ENCODE data around the gene WNT5B. TPM values are rescaled to one million over a fixed set of nuclear protein-coding genes. Genes with fewer than 3 reads are reported as not detected.
"Not testable (repeated sequence)": the region's sequence is repeated elsewhere in the genome, so short reads cannot be mapped to it uniquely, and the experiment has no call there.

The WNT5B gene
- total RNA-seq, 1 donor from 2014 or later, result 0.82 TPM

GRCh38 chr12:1591543-1591942 is 37.5 kb upstream of the WNT5B start:
- peaks cover 62% of the 10 kb centered on the region for H3K4me1 Mint-ChIP-seq (ENCODE audit: low read depth)

GRCh38 chr12:1592444-1593173 is 36.4 kb upstream of the WNT5B start:
- Mint-ChIP-seq H3K27me3 (ENCODE audit: low read depth) (no peaks in the 10 kb centered on the region), H3K36me3 (ENCODE audit: low read depth) (peaks cover 40% of the 10 kb centered on the region), H3K4me3 (ENCODE audit: low read depth) (peak overlapping the region; percentile 89), H3K27ac (peak overlapping the region; percentile 77), H3K4me1 (ENCODE audit: low read depth) (peaks cover 61% of the 10 kb centered on the region), H3K9me3 (no peaks in the 10 kb centered on the region)
- peak; percentile 62 for DNase-seq (ENCODE audit: low spot score)
- intact Hi-C loops (cut with micrococcal nuclease), result loop anchor here (1.0 to 5.0 kb wide), 6 partner anchors 9 to 1205 kb away; partner anchors contain the start of genes ERC1, KDM5A and RAD52

More at GRCh38 chr12:1591543-1591942, 37.5 kb upstream of the WNT5B start:
- Mint-ChIP-seq H3K27ac (peak overlapping the region; percentile 77), H3K4me3 (ENCODE audit: low read depth) (peak overlapping the region; percentile 89), H3K9me3 (no peaks in the 10 kb centered on the region), H3K36me3 (ENCODE audit: low read depth) (peaks cover 45% of the 10 kb centered on the region), H3K27me3 (ENCODE audit: low read depth) (no peaks in the 10 kb centered on the region)
- no peak for DNase-seq (ENCODE audit: low spot score)
- intact Hi-C loops (cut with micrococcal nuclease), result loop anchor here (5.0 kb wide), 5 partner anchors 59 to 1204 kb away; partner anchors contain the start of genes ERC1, KDM5A and RAD52

GRCh38 chr12:1593174-1594005 is 35.6 kb upstream of the WNT5B start:
- Mint-ChIP-seq H3K36me3 (ENCODE audit: low read depth) (peaks cover 35% of the 10 kb centered on the region), H3K27me3 (ENCODE audit: low read depth) (no peaks in the 10 kb centered on the region), H3K4me1 (ENCODE audit: low read depth) (peaks cover 53% of the 10 kb centered on the region), H3K27ac (peak overlapping the region; percentile 77), H3K9me3 (no peaks in the 10 kb centered on the region), H3K4me3 (ENCODE audit: low read depth) (peak overlapping the region; percentile 89)
- intact Hi-C loops (cut with micrococcal nuclease), result loop anchor here (5.0 kb wide), 5 partner anchors 61 to 1206 kb away; partner anchors contain the start of genes ERC1, KDM5A and RAD52
- peak; percentile 56 for DNase-seq (ENCODE audit: low spot score)

- peak; percentile 58 for DNase-seq (ENCODE audit: low spot score)
- intact Hi-C loops (cut with micrococcal nuclease), result loop anchor here (5.0 kb wide), 5 partner anchors 62 to 1207 kb away; partner anchors contain the start of genes ERC1, KDM5A and RAD52
- Mint-ChIP-seq H3K9me3 (no peaks in the 10 kb centered on the region), H3K36me3 (ENCODE audit: low read depth) (peaks cover 30% of the 10 kb centered on the region), H3K4me1 (ENCODE audit: low read depth) (peaks cover 48% of the 10 kb centered on the region), H3K4me3 (ENCODE audit: low read depth) (peak overlapping the region; percentile 89), H3K27me3 (ENCODE audit: low read depth) (no peaks in the 10 kb centered on the region), H3K27ac (no peak overlapping the region)
These were observed 35.1 kb upstream of the WNT5B start for GRCh38 chr12:1594006-1594260.

GRCh38 chr12:1594261-1595025 is 34.6 kb upstream of the WNT5B start, which contains the start of gene FBXL14:
TSS of gene FBXL14 (minus strand) at chr12:1594581. CDS start at chr12:1594066, 515 bp downstream.
- intact Hi-C loops (cut with micrococcal nuclease), result loop anchor here (1.0 to 5.0 kb wide), 6 partner anchors 11 to 1207 kb away; partner anchors contain the start of genes ERC1, KDM5A and RAD52
- Mint-ChIP-seq H3K27ac (peak within 1 kb of the TSS; percentile 89), H3K4me3 (ENCODE audit: low read depth) (peak within 1 kb of the TSS; percentile 92), H3K9me3 (no peaks in the 10 kb centered on the region), H3K4me1 (ENCODE audit: low read depth) (peaks cover 47% of the 10 kb centered on the region), H3K27me3 (ENCODE audit: low read depth) (no peaks in the 10 kb centered on the region), H3K36me3 (ENCODE audit: low read depth) (peaks cover 30% of the 10 kb centered on the region)
- peak; percentile 86 for DNase-seq (ENCODE audit: low spot score)

GRCh38 chr12:1595026-1595561 is 33.9 kb upstream of the WNT5B start:
- no peaks in the 10 kb centered on the region for H3K9me3 Mint-ChIP-seq
- H3K27me3 Mint-ChIP-seq (ENCODE audit: low read depth), result no peaks in the 10 kb centered on the region
- intact Hi-C loops (cut with micrococcal nuclease), result loop anchor here (1.0 kb wide), 1 partner anchor 10 kb away; no protein-coding TSS in a partner anchor
- H3K36me3 Mint-ChIP-seq (ENCODE audit: low read depth), result peaks cover 26% of the 10 kb centered on the region
- H3K27ac Mint-ChIP-seq, result peak overlapping the region; percentile 89
- H3K4me1 Mint-ChIP-seq (ENCODE audit: low read depth), result peaks cover 42% of the 10 kb centered on the region
- peak overlapping the region; percentile 92 for H3K4me3 Mint-ChIP-seq (ENCODE audit: low read depth)
- no peak for DNase-seq (ENCODE audit: low spot score)

GRCh38 chr12:1595690-1596347 is 33.2 kb upstream of the WNT5B start:
- peak overlapping the region; percentile 89 for H3K27ac Mint-ChIP-seq
- H3K9me3 Mint-ChIP-seq, result no peaks in the 10 kb centered on the region
- intact Hi-C loops (cut with micrococcal nuclease), result loop anchor here (1.0 kb wide), 1 partner anchor 9 kb away; no protein-coding TSS in a partner anchor
- peaks cover 22% of the 10 kb centered on the region for H3K36me3 Mint-ChIP-seq (ENCODE audit: low read depth)
- H3K27me3 Mint-ChIP-seq (ENCODE audit: low read depth), result no peaks in the 10 kb centered on the region
- H3K4me3 Mint-ChIP-seq (ENCODE audit: low read depth), result peak overlapping the region; percentile 92
- no peak for DNase-seq (ENCODE audit: low spot score)
- peaks cover 37% of the 10 kb centered on the region for H3K4me1 Mint-ChIP-seq (ENCODE audit: low read depth)

- no peaks in the 10 kb centered on the region for H3K36me3 Mint-ChIP-seq (ENCODE audit: low read depth)
- no peak overlapping the region for H3K27ac Mint-ChIP-seq
- no peak overlapping the region for H3K4me3 Mint-ChIP-seq (ENCODE audit: low read depth)
These were observed 30.3 kb upstream of the WNT5B start for GRCh38 chr12:1598757-1599156.

GRCh38 chr12:1602706-1603105 is 26.3 kb upstream of the WNT5B start:
- H3K4me1 Mint-ChIP-seq (ENCODE audit: low read depth), result peaks cover 29% of the 10 kb centered on the region
- H3K4me3 Mint-ChIP-seq (ENCODE audit: low read depth), result peak overlapping the region; percentile 20
- intact Hi-C loops (cut with micrococcal nuclease), result loop anchor here (10.0 kb wide), 1 partner anchor 92 kb away; the partner anchor contains the start of gene ADIPOR2

More at GRCh38 chr12:1598757-1599156, 30.3 kb upstream of the WNT5B start:
- H3K4me1 Mint-ChIP-seq (ENCODE audit: low read depth), result peaks cover 32% of the 10 kb centered on the region
- intact Hi-C loops (cut with micrococcal nuclease), result no loop called here
- no peaks in the 10 kb centered on the region for H3K27me3 Mint-ChIP-seq (ENCODE audit: low read depth)
- no peaks in the 10 kb centered on the region for H3K9me3 Mint-ChIP-seq
- no peak for DNase-seq (ENCODE audit: low spot score)

GRCh38 chr12:1603269-1603993 is 25.6 kb upstream of the WNT5B start:
- Mint-ChIP-seq H3K4me1 (ENCODE audit: low read depth) (peaks cover 32% of the 10 kb centered on the region), H3K36me3 (ENCODE audit: low read depth) (no peaks in the 10 kb centered on the region), H3K4me3 (ENCODE audit: low read depth) (peak overlapping the region; percentile 28), H3K27ac (peak overlapping the region; percentile 36), H3K27me3 (ENCODE audit: low read depth) (peaks cover under 1% of the 10 kb centered on the region), H3K9me3 (no peaks in the 10 kb centered on the region)
- intact Hi-C loops (cut with micrococcal nuclease), result loop anchor here (10.0 kb wide), 1 partner anchor 91 kb away; the partner anchor contains the start of gene ADIPOR2
- DNase-seq (ENCODE audit: low spot score), result no peak

More at GRCh38 chr12:1602706-1603105, 26.3 kb upstream of the WNT5B start:
- H3K27me3 Mint-ChIP-seq (ENCODE audit: low read depth); DNase-seq (ENCODE audit: low spot score); H3K9me3 Mint-ChIP-seq; H3K36me3 Mint-ChIP-seq (ENCODE audit: low read depth): not testable (repeated sequence)
- H3K27ac Mint-ChIP-seq, result peak overlapping the region; percentile 36

GRCh38 chr12:1604464-1604863 is 24.6 kb upstream of the WNT5B start:
- Mint-ChIP-seq H3K4me3 (ENCODE audit: low read depth) (no peak overlapping the region), H3K9me3 (no peaks in the 10 kb centered on the region), H3K27me3 (ENCODE audit: low read depth) (peaks cover 5% of the 10 kb centered on the region), H3K27ac (no peak overlapping the region), H3K36me3 (ENCODE audit: low read depth) (no peaks in the 10 kb centered on the region), H3K4me1 (ENCODE audit: low read depth) (peaks cover 32% of the 10 kb centered on the region)
- DNase-seq (ENCODE audit: low spot score), result no peak
- intact Hi-C loops (cut with micrococcal nuclease), result loop anchor here (10.0 kb wide), 1 partner anchor 90 kb away; the partner anchor contains the start of gene ADIPOR2
